Natural killer cell (primary cell): ENCODE data around the gene DNAAF5. TPM values are rescaled to one million over a fixed set of nuclear protein-coding genes. Genes with fewer than 3 reads are reported as not detected.

Source experiments
- ATAC-seq, 3 donors: fragments of 150-1000 bp in 2 of 3; fragments of 200-7000 bp in 1 of 3; cut with Tn5 transposase; 1 replicate in 1 of 3; 2 replicates in 2 of 3; pipeline ENCODE4 v1.10.0; 2021; ENCODE audit warnings: mild to moderate bottlenecking in 2 of 3, moderate library complexity in 2 of 3
- DNase-seq, 2 donors: peaks; one replicate each; pipeline versions ENCODE4 v3.0.0 to v3.0.0-alpha.2; 2013 to 2021; ENCODE audit warnings: mixed read lengths in 1 of 2
- H3K27ac ChIP-seq: one replicate; pipeline ENCODE4 v1.5.1; 2013; ENCODE audit warnings: mild to moderate bottlenecking, low read length
- H3K27me3 ChIP-seq: one replicate; pipeline ENCODE4 v1.6.1; 2013; ENCODE audit warnings: low read length; ENCODE audit not compliant: control insufficient read depth, insufficient read depth
- H3K36me3 ChIP-seq: one replicate; pipeline ENCODE4 v1.6.1; 2013; ENCODE audit warnings: low read length; ENCODE audit not compliant: control insufficient read depth, insufficient read depth
- H3K4me1 ChIP-seq: one replicate; pipeline ENCODE4 v1.6.1; 2013; ENCODE audit warnings: low read length; ENCODE audit not compliant: control insufficient read depth, insufficient read depth
- H3K4me3 ChIP-seq: one replicate; pipeline ENCODE4 v1.5.1; 2013; ENCODE audit warnings: low read length
- H3K9me3 ChIP-seq: one replicate; pipeline ENCODE4 v1.6.1; 2013; ENCODE audit warnings: low read length; ENCODE audit not compliant: control insufficient read depth, insufficient read depth
- H3K27ac Mint-ChIP-seq, 2 donors: one replicate each; pipeline ENCODE4 v1.8.0; 2022; ENCODE audit warnings: mild to moderate bottlenecking in 2 of 2, mixed read lengths in 2 of 2, moderate library complexity in 1 of 2
- H3K27me3 Mint-ChIP-seq, 2 donors: one replicate each; pipeline ENCODE4 v1.8.0; 2022; ENCODE audit warnings: low read depth in 2 of 2, mixed read lengths in 2 of 2
- H3K36me3 Mint-ChIP-seq: one replicate; pipeline ENCODE4 v1.8.0; 2022; ENCODE audit warnings: mixed read lengths
- H3K4me1 Mint-ChIP-seq, 2 donors: one replicate each; pipeline ENCODE4 v1.8.0; 2022; ENCODE audit warnings: mixed read lengths in 2 of 2
- H3K4me3 Mint-ChIP-seq: one replicate; pipeline ENCODE4 v1.8.0; 2022; ENCODE audit warnings: mild to moderate bottlenecking, moderate library complexity, mixed read lengths
- H3K9me3 Mint-ChIP-seq, 2 donors: one replicate each; pipeline ENCODE4 v1.8.0; 2022; ENCODE audit warnings: mixed read lengths in 2 of 2
- CTCF ChIP-seq: fragments of 200-600 bp; IDR thresholded peaks from one replicate; pipeline ENCODE4 v1.8.0; 2022; ENCODE audit warnings: antibody characterized with exemption
- WGBS: methylation state at CpG from one replicate; pipeline ENCODE4 v1.1.7; 2013; ENCODE audit warnings: missing lambda C conversion rate; ENCODE audit not compliant: insufficient coverage; 5-methylcytosine and 5-hydroxymethylcytosine counted together
- intact Hi-C: fragments of 100-400 bp; cut with micrococcal nuclease; formaldehyde crosslinking; loops from one replicate; pipeline ENCODE4 v1.14.2; 2022
- total RNA-seq, 4 donors: library from RNA; stranded (reverse); fragments of 120-200 nt in 1 of 4; gene quantifications; one replicate each; pipeline versions ENCODE4 v1.2.3 to v1.2.4, GENCODE V29; 2013 to 2022

The DNAAF5 gene
- total RNA-seq, 3 donors from 2014 or later (not counting 1 experiment from before 2014, with no cell fraction given): 6.7 to 10.3 (median 10.3) TPM

GRCh38 chr7:681551-682307 is 44.8 kb upstream of the DNAAF5 start:
- H3K27ac ChIP-seq: no peak overlapping the region
- no peak for TF ChIP-seq CTCF
- Mint-ChIP-seq H3K4me3 (no peak overlapping the region), H3K27ac (no peak overlapping the region), H3K4me1 (no peaks in the 10 kb centered on the region), H3K27me3 (no peaks in the 10 kb centered on the region), H3K36me3 (peaks cover 6% of the 10 kb centered on the region), H3K9me3 (peaks cover 3 to 9% of the 10 kb centered on the region in 2 donors)
- ATAC-seq (no peak), DNase-seq (no peak)
- H3K27me3 ChIP-seq: no peaks in the 10 kb centered on the region
- H3K4me3 ChIP-seq: no peak overlapping the region
- no peaks in the 10 kb centered on the region for H3K4me1 ChIP-seq
- peaks cover 13% of the 10 kb centered on the region for H3K9me3 ChIP-seq
- intact Hi-C loops: no loop called here
- H3K36me3 ChIP-seq: no peaks in the 10 kb centered on the region
- 96% methylated on average over 13 of the region's 13 CpGs for WGBS

- peaks cover 16% of the 10 kb centered on the region for H3K36me3 Mint-ChIP-seq
- no peak overlapping the region for H3K4me3 Mint-ChIP-seq
- peaks cover 15% of the 10 kb centered on the region for H3K9me3 ChIP-seq
Measured at GRCh38 chr7:682810-683209, 43.7 kb upstream of the DNAAF5 start.

GRCh38 chr7:683526-684205 is 42.8 kb upstream of the DNAAF5 start:
- H3K9me3 Mint-ChIP-seq: peaks cover 10 to 19% of the 10 kb centered on the region in 2 donors
- Histone ChIP-seq H3K4me1 (no peaks in the 10 kb centered on the region), H3K4me3 (no peak overlapping the region), H3K36me3 (no peaks in the 10 kb centered on the region), H3K27me3 (no peaks in the 10 kb centered on the region), H3K27ac (no peak overlapping the region), H3K9me3 (peaks cover 23% of the 10 kb centered on the region)
- WGBS: 95% methylated on average over 19 of the region's 19 CpGs
- peaks cover 17% of the 10 kb centered on the region for H3K36me3 Mint-ChIP-seq
- H3K27ac Mint-ChIP-seq: no peak overlapping the region
- ATAC-seq: no peak
- TF ChIP-seq CTCF: no peak
- DNase-seq: no peak
- H3K4me1 Mint-ChIP-seq: no peaks in the 10 kb centered on the region
- H3K27me3 Mint-ChIP-seq: no peaks in the 10 kb centered on the region
- intact Hi-C loops: no loop called here
- H3K4me3 Mint-ChIP-seq: no peak overlapping the region

More at GRCh38 chr7:682810-683209, 43.7 kb upstream of the DNAAF5 start:
- Histone ChIP-seq H3K27me3 (no peaks in the 10 kb centered on the region), H3K4me1 (no peaks in the 10 kb centered on the region), H3K27ac (no peak overlapping the region), H3K4me3 (no peak overlapping the region), H3K36me3 (no peaks in the 10 kb centered on the region)
- ATAC-seq (no peak), DNase-seq (no peak)
- H3K9me3 Mint-ChIP-seq: peaks cover 10 to 16% of the 10 kb centered on the region in 2 donors
- intact Hi-C loops: no loop called here
- TF ChIP-seq CTCF: no peak
- H3K27me3 Mint-ChIP-seq: no peaks in the 10 kb centered on the region
- WGBS: 98% methylated on average over 11 of the region's 11 CpGs
- no peaks in the 10 kb centered on the region for H3K4me1 Mint-ChIP-seq
- no peak overlapping the region for H3K27ac Mint-ChIP-seq
